ENCODE results near the gene MARS1.

- TF ChIP-seq CTCF (IDR thresholded peaks at IDR 0.05): peak in 2 of 3 experiments; percentile 22 to 45
- no peak for TF ChIP-seq EP300 (IDR thresholded peaks at IDR 0.05)
- TF ChIP-seq POLR2AphosphoS5 (IDR thresholded peaks at IDR 0.05): no peak
Observed at GRCh38 chr12:57456145-57456700, 31.6 kb upstream of the MARS1 start.

Measured in esophagus muscularis mucosa (tissue), 4 donors.